T-cell (primary cell): ENCODE measurements around the gene GATA2. TPM values are rescaled to one million over a fixed set of nuclear protein-coding genes. Genes with fewer than 3 reads are reported as not detected.

Experiments used
- ATAC-seq, 4 experiments: fragments of 200-7000 bp in 3 of 4; fragments of 150-1000 bp in 1 of 4; cut with Tn5 transposase; replicated peaks in 1 of 4; 1 replicate in 3 of 4; 2 replicates in 1 of 4; pipeline ENCODE4 v1.10.0; 2021; ENCODE audit warnings: moderate library complexity in 3 of 4, mild to moderate bottlenecking in 2 of 4, moderate number of reproducible peaks in 1 of 4
- CTCF ChIA-PET, 2 donors: fragments of 300-600 bp; sonication (Branson Sonifier 250); formaldehyde crosslinking; loops; one replicate each; lab custom pipeline; 2022; ENCODE audit warnings: antibody characterized with exemption in 2 of 2; lab: Charles Lee
- POLR2A ChIA-PET, 2 donors: fragments of 300-600 bp; sonication (Branson Sonifier 250); formaldehyde crosslinking; loops; one replicate each; lab custom pipeline; 2022; ENCODE audit warnings: antibody characterized with exemption in 2 of 2; lab: Charles Lee
- DNase-seq, 35 experiments: peaks; one replicate each; pipeline versions ENCODE4 v3.0.0 to v3.0.0-alpha.2; 2013 to 2023
- H3K27ac ChIP-seq: one replicate; pipeline ENCODE4 v1.5.1; 2013; ENCODE audit warnings: low read length
- H3K27me3 ChIP-seq, 2 experiments: replicated peaks in 1 of 2; 1 replicate in 1 of 2; 2 replicates in 1 of 2; pipeline versions ENCODE4 v1.6.1 to v1.7.0; 2013; ENCODE audit warnings: low read length in 1 of 2, mixed read lengths in 1 of 2; ENCODE audit not compliant: control insufficient read depth in 2 of 2, insufficient read depth in 2 of 2; ENCODE audit errors: extremely low read depth in 1 of 2
- H3K36me3 ChIP-seq, 2 donors: 1 replicate in 1 of 2; 2 replicates in 1 of 2; pipeline versions ENCODE4 v1.6.1 to v1.7.0; 2013; ENCODE audit warnings: low read length in 1 of 2; ENCODE audit not compliant: control insufficient read depth in 2 of 2, insufficient read depth in 1 of 2; ENCODE audit errors: extremely low read depth in 1 of 2
- H3K4me1 ChIP-seq, 2 experiments: 1 replicate in 1 of 2; 2 replicates in 1 of 2; pipeline versions ENCODE4 v1.6.1 to v1.7.0; 2013; ENCODE audit warnings: low read length in 2 of 2, mixed read lengths in 1 of 2; ENCODE audit not compliant: insufficient read depth in 2 of 2, control insufficient read depth in 1 of 2; ENCODE audit errors: extremely low read depth in 1 of 2
- H3K4me3 ChIP-seq, 2 donors: 1 replicate in 1 of 2; 2 replicates in 1 of 2; pipeline versions ENCODE4 v1.5.1 to v1.7.0; 2013; ENCODE audit warnings: mild to moderate bottlenecking in 2 of 2, low read length in 1 of 2, moderate library complexity in 1 of 2; ENCODE audit not compliant: control insufficient read depth in 1 of 2; ENCODE audit errors: extremely low read depth in 1 of 2
- H3K9me3 ChIP-seq: 2 replicates; pipeline ENCODE4 v1.7.0; 2013
- H3K27ac Mint-ChIP-seq, 2 donors: one replicate each; pipeline ENCODE4 v1.8.0; 2020 to 2021; ENCODE audit warnings: mild to moderate bottlenecking in 2 of 2, mixed read lengths in 2 of 2
- H3K27me3 Mint-ChIP-seq, 2 donors: one replicate each; pipeline ENCODE4 v1.8.0; 2021 to 2022; ENCODE audit warnings: mixed read lengths in 2 of 2
- H3K36me3 Mint-ChIP-seq: one replicate; pipeline ENCODE4 v1.8.0; 2021; ENCODE audit warnings: mixed read lengths
- H3K4me1 Mint-ChIP-seq, 3 donors: one replicate each; pipeline ENCODE4 v1.8.0; 2020 to 2022; ENCODE audit warnings: mixed read lengths in 3 of 3, mild to moderate bottlenecking in 1 of 3
- H3K4me3 Mint-ChIP-seq, 3 donors: one replicate each; pipeline ENCODE4 v1.8.0; 2020 to 2022; ENCODE audit warnings: mild to moderate bottlenecking in 3 of 3, mixed read lengths in 3 of 3, moderate library complexity in 3 of 3
- H3K9me3 Mint-ChIP-seq, 3 donors: one replicate each; pipeline ENCODE4 v1.8.0; 2020 to 2022; ENCODE audit warnings: mixed read lengths in 3 of 3
- WGBS: methylation state at CpG from one replicate; pipeline ENCODE4 v1.1.5; 2013; ENCODE audit warnings: missing lambda C conversion rate; ENCODE audit not compliant: insufficient coverage; 5-methylcytosine and 5-hydroxymethylcytosine counted together
- total RNA-seq, 35 experiments: library from RNA in 6 of 35; stranded (reverse) in 6 of 35; fragments of 120-200 nt in 1 of 35; gene quantifications; one replicate each; pipeline versions ENCODE4 v1.2.1 to v1.2.4 and lab custom pipeline; 2013 to 2026

The GATA2 gene
- total RNA-seq, 5 donors from 2014 or later (not counting 1 experiment from before 2014, with no cell fraction given), result 0.98 to 4.6 (median 3.5) TPM

DNA sequence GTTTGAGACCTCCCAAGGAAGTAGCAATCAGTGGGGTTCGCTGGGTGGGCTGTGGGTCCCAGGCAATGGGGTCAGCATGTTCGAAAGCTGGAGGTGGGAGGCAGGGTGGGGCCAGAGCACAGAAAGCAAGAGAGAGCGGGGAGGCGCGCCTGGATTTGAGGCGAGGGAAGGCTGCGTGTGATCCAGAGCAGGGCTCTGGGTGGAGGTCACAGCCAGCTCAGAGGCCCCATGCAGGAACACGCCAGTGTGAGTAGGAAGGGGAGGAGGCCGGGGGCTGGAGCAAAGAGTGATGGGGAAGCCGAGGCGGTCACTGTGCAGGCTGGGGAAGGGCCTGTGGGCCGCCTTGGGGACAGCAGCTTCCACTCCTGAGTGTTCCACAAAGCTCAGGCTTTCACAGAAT is 35.1 kb downstream of the GATA2 start:
- POLR2A ChIA-PET, result no interaction called here
- H3K36me3 ChIP-seq, result no peaks in the 10 kb centered on the region
- peaks cover 15 to 48% of the 10 kb centered on the region in 2 donors for H3K27me3 Mint-ChIP-seq
- H3K4me1 ChIP-seq, result peaks cover 0 to 4% of the 10 kb centered on the region in 2 experiments
- no peak for DNase-seq
- 74% methylated on average over 12 of the region's 12 CpGs for WGBS
- H3K9me3 Mint-ChIP-seq, result no peaks in the 10 kb centered on the region
- no peak for ATAC-seq
- no peak overlapping the region for H3K4me3 Mint-ChIP-seq
- CTCF ChIA-PET, result no interaction called here
- H3K36me3 Mint-ChIP-seq, result no peaks in the 10 kb centered on the region
- H3K27ac Mint-ChIP-seq, result no peak overlapping the region
- no peak overlapping the region for H3K4me3 ChIP-seq
- H3K27me3 ChIP-seq, result peaks cover 0 to 64% of the 10 kb centered on the region in 2 experiments
- H3K4me1 Mint-ChIP-seq, result peaks cover 0 to 2% (median 0%) of the 10 kb centered on the region in 3 donors
- H3K27ac ChIP-seq, result no peak overlapping the region
- no peaks in the 10 kb centered on the region for H3K9me3 ChIP-seq

DNA sequence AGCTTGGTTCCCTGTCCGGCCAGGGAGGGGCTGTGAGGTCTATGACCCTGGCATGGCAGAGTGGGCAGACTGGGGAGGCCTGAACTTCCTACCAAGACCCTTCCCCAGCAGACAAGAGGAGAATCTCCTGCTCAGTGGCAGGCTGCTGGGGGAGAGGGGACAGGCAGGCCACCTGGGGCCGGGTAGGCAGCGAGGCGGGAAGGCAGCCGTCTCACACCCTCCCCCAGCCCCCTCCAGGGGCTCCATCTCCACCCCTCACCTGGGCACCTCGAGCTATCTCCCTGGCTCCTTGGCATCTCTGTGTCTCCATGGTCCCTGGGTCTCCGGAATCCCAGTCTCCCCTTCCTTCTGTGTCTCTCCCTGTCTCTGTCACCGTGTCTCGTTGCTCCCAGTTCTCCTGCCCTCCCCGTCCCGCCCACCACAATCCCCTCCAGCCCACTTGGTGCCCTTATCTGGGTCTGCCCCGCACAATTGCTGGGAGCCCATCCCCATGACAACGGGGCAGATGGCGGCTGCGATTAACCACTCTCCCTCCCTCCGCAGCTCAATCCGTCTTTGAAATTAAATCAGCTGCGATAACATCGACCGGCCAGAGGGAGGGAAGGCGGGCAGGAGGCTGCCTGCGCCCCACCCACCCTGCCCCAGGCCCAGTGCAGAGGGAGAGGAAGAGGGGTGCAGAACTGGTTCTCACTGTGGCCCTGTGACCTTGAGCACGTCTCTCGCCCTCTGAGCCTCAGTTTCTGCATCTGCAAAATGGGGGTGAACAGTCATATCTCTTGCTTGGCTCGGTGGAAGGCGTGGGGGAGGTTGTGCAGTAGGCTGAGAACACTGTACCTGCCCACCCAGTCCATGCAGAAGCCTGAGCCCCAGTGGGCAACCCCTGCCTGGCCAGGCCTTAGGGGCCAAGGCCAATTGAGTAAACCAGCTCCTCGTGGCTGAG is 36.0 kb downstream of the GATA2 start:
- Mint-ChIP-seq H3K4me1 (peaks cover 0 to 2% (median 0%) of the 10 kb centered on the region in 3 donors), H3K27ac (no peak overlapping the region), H3K4me3 (no peak overlapping the region), H3K9me3 (no peaks in the 10 kb centered on the region), H3K27me3 (peaks cover 15 to 51% of the 10 kb centered on the region in 2 donors), H3K36me3 (no peaks in the 10 kb centered on the region)
- H3K36me3 ChIP-seq, result no peaks in the 10 kb centered on the region
- ChIA-PET POLR2A (no interaction called here), CTCF (no interaction called here)
- DNase-seq (no peak), ATAC-seq (no peak)
- H3K9me3 ChIP-seq, result no peaks in the 10 kb centered on the region
- H3K27me3 ChIP-seq, result peaks cover 0 to 67% of the 10 kb centered on the region in 2 experiments
- H3K27ac ChIP-seq, result no peak overlapping the region
- H3K4me3 ChIP-seq, result no peak overlapping the region
- WGBS, result 75% methylated on average over 24 of the region's 27 CpGs
- H3K4me1 ChIP-seq, result peaks cover 0 to 4% of the 10 kb centered on the region in 2 experiments

DNA sequence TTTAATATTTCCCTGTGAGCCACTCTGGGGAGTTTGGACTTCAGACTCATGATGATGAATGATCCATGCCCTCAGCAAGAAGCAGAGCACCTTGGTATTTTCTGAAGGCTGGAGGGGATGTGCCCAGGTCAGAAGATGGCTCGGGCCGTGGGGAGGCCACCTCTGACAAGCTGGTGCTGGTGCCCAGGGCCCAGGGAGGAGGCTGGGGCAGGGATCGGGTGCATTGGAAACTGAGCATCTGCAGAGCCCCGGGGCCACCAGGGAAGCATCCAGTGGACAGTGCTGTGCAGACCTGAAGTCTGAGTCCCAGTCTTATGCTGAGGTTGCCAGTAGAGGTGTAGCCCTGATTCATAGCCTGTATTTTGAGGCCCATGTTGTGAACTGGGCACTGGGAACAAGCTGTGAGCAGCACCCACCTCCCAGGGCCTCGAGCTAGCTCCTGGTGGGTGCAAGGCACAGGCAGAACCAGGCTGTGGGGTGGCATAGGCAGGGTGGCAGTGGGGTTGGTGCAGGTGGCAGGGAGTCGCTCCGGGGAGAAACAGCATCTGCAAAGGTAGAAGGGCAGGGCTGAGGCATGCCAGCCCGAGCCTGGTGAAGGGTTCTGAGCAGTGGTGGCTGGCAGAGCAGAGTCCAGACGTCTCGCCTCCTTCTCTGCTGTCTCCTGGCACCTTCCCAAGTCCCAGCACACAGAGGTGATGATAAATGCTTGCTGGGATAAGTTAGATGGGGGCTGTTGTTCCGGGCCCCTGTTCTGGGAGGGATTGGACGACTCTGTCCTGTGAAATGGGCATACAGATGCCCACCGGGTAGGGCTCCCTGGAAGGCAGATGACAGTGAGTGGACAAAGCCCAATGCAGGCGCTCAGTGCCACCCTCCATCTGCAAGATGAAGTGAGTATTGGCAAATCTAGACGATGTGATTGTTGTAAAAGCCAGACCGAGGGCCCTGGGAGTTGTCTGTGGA is 36.9 kb downstream of the GATA2 start:
- DNase-seq (no peak), ATAC-seq (no peak)
- no peaks in the 10 kb centered on the region for H3K9me3 Mint-ChIP-seq
- no peak overlapping the region for H3K4me3 Mint-ChIP-seq
- H3K27me3 Mint-ChIP-seq, result peaks cover 19 to 54% of the 10 kb centered on the region in 2 donors
- H3K4me1 Mint-ChIP-seq, result peaks cover 0 to 2% (median 0%) of the 10 kb centered on the region in 3 donors
- ChIA-PET CTCF (interaction anchor here in 1 of 2 donors (0.8 kb wide), 1 partner anchor 41 kb away, joined by 3 read pairs; no protein-coding TSS in a partner anchor), POLR2A (no interaction called here)
- Histone ChIP-seq H3K4me1 (peaks cover 0 to 4% of the 10 kb centered on the region in 2 experiments), H3K9me3 (no peaks in the 10 kb centered on the region), H3K36me3 (no peaks in the 10 kb centered on the region), H3K27ac (no peak overlapping the region), H3K27me3 (peaks cover 0 to 66% of the 10 kb centered on the region in 2 experiments), H3K4me3 (no peak overlapping the region)
- H3K27ac Mint-ChIP-seq, result no peak overlapping the region
- no peaks in the 10 kb centered on the region for H3K36me3 Mint-ChIP-seq
- WGBS, result 74% methylated on average over 11 of the region's 16 CpGs

DNA sequence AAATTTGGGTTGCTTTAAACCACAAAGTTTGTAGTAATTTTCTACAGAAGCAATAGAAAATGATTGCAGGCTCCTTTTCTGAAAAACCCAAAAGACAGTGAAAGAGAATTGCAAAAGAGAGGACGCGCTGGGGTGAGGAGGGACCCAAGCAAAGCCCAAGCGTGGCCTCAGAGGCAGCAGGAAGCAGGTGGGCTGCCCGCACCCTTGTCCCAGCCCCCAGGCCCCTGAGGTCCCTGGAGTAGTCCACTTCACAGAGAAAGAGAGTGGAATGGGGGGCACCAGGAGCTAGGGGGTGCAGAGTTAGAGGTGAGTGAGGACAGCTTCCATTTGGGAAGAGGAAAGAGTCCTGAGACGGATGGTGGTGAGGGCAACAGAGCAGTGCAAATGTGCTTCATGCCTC is 37.9 kb downstream of the GATA2 start:
- Mint-ChIP-seq H3K27me3 (peaks cover 19 to 51% of the 10 kb centered on the region in 2 donors), H3K9me3 (peaks cover 0 to 7% (median 1%) of the 10 kb centered on the region in 3 donors), H3K36me3 (no peaks in the 10 kb centered on the region), H3K4me3 (no peak overlapping the region), H3K27ac (no peak overlapping the region), H3K4me1 (peaks cover 2 to 7% (median 2%) of the 10 kb centered on the region in 3 donors)
- CTCF ChIA-PET, result interaction anchor here in 1 of 2 donors (0.8 kb wide), 1 partner anchor 42 kb away, joined by 3 read pairs; no protein-coding TSS in a partner anchor
- 77% methylated on average over 4 of the region's 5 CpGs for WGBS
- H3K9me3 ChIP-seq, result no peaks in the 10 kb centered on the region
- no peak overlapping the region for H3K4me3 ChIP-seq
- H3K36me3 ChIP-seq, result no peaks in the 10 kb centered on the region
- DNase-seq (no peak), ATAC-seq (no peak)
- no peak overlapping the region for H3K27ac ChIP-seq
- peaks cover 0 to 70% of the 10 kb centered on the region in 2 experiments for H3K27me3 ChIP-seq
- POLR2A ChIA-PET, result no interaction called here
- H3K4me1 ChIP-seq, result peaks cover 0 to 4% of the 10 kb centered on the region in 2 experiments

DNA sequence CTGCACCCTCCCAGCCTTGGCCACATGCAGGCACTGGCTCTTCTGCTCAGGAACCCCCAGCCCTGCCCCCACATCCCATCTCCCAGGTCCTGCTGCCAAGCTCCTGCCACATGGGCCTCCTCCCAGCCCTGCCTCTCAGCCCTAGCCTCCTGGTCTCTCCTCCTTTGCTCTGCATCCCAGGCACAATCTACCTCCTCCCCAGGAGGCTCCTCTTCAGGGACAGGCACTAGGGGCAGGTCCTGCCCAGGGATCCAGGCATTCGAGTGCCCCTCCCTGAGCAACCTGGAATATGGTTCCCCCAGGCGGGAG is 38.7 kb downstream of the GATA2 start:
- Histone ChIP-seq H3K4me1 (peaks cover 0 to 4% of the 10 kb centered on the region in 2 experiments), H3K27me3 (peaks cover 0 to 65% of the 10 kb centered on the region in 2 experiments), H3K27ac (no peak overlapping the region), H3K36me3 (no peaks in the 10 kb centered on the region), H3K9me3 (no peaks in the 10 kb centered on the region), H3K4me3 (no peak overlapping the region)
- Mint-ChIP-seq H3K4me3 (no peak overlapping the region), H3K27ac (no peak overlapping the region), H3K27me3 (peaks cover 19 to 48% of the 10 kb centered on the region in 2 donors), H3K36me3 (no peaks in the 10 kb centered on the region), H3K9me3 (peaks cover 0 to 7% (median 4%) of the 10 kb centered on the region in 3 donors), H3K4me1 (peaks cover 4 to 10% (median 6%) of the 10 kb centered on the region in 3 donors)
- WGBS, result 60% methylated on average over 1 of the region's 2 CpGs
- POLR2A ChIA-PET, result no interaction called here
- DNase-seq (no peak), ATAC-seq (no peak)
- CTCF ChIA-PET, result no interaction called here
